UCSD-AML1 (cell line): ENCODE data around the gene AP2B1.
"Not testable (repeated sequence)": the region's sequence is repeated elsewhere in the genome, so short reads cannot be mapped to it uniquely, and the experiment has no call there.

Source experiments
- DNase-seq: peaks from one replicate; lab custom pipeline; 2025; ENCODE audit not compliant: unreplicated experiment; lab: John Stamatoyannopoulos, UW

The AP2B1 gene

GRCh38 chr17:35569405-35569804 lies 17.7 kb upstream of the AP2B1 start:
- no peak for DNase-seq

DNA sequence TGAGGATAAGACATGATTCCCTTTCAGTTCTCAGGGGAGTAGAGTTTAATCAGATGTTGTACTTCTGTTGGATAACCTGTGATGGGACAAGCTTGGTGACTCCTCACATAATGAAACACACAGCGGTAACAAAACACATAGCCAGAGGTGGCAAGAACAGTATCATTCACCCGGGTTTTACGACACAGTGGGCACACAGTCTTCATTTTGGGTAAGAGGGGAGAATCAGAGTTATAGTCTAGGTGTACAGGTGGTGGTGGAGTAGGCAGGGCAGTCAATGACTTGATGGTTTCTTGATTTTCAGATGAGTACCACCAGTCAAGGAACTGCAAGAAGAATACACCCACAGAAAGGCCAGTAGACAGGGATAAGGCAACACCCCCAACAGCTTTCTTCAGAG lies 11.4 kb upstream of the AP2B1 start:
- DNase-seq, result no peak

DNA sequence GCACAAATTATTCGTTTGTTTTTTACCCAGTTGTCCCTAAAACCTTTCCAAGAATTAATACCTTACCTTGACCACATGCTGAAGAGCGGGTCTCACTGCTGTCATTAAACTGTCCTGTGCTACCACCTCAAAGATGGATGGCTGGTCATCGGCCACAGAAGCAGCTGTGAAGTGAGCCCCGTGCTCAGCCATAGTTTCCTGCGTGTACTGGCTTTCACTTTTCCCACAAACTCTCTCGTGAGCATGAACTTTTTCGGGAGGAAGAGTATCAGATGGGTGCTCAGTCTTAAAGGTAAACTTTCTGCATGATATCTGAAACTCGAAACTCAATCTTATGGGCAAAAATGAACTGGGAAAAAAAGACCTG lies 9.3 kb upstream of the AP2B1 start:
- no peak for DNase-seq

DNA sequence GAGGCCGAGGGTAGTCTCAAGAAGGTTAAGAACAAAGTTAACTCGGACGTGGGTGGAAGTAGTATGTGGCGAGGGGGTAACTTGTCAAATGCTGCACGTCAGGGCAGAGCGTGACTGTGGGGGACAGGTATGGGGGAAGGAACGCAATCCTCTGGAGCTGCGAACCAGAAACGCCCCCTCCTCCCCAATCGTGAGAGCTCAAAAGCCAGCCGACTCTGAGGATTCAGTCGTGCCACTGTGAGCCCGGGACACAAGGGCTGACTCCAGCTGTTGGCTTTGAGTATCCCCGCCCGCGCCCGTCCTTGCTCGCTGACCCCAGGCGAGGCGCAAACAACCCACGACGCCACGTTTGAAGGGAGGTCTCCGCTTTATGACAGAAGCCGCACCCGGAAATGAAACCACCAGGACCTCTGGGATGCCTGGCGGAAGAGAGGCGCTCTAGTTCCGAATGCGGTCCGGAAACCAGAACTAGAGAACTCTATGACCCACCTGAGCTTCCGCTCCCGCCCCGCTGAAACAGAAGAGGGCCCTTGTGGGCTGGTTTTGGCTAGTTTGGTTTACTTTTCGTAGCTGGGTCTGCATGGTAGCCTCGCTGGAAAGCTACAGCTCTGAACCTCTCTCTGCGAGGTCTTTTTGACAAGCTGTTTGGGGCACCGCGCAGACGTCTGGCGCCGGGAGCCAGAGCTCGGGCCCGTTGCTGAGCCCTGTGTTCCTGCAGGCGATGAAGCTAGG lies 8.8 kb upstream of the AP2B1 start, which contains the start of gene PEX12:
Gene PEX12, minus strand, starts transcription at position 375 of the 732 bp plus-strand sequence. CDS start 550 bp downstream, outside the sequence.
- DNase-seq, result peak; percentile 90

- no peak for DNase-seq
Measured at GRCh38 chr17:35578929-35579432, 8.1 kb upstream of the AP2B1 start.

DNA sequence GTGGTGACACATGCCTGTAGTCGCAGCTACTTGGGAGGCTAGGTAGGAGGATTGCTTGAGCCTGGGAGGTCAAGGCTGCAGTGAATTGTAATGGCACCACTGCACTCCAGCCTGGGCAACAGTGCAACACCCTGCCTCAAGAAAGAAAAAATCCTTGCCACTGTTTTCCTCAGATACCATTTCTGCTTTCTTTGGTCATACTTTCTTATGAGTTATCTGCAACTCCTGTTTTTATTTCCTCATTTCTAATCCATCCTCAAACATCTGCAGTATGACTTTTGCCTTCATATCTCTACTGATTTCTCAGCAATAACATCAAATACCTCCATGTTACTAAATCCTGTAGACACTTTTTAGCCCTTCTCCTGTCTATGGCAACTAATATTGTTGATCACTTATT lies 3.1 kb upstream of the AP2B1 start:
- DNase-seq, result no peak

- DNase-seq, result no peak
Measured at GRCh38 chr17:35586569-35587073, 501 bp upstream of the AP2B1 start.

DNA sequence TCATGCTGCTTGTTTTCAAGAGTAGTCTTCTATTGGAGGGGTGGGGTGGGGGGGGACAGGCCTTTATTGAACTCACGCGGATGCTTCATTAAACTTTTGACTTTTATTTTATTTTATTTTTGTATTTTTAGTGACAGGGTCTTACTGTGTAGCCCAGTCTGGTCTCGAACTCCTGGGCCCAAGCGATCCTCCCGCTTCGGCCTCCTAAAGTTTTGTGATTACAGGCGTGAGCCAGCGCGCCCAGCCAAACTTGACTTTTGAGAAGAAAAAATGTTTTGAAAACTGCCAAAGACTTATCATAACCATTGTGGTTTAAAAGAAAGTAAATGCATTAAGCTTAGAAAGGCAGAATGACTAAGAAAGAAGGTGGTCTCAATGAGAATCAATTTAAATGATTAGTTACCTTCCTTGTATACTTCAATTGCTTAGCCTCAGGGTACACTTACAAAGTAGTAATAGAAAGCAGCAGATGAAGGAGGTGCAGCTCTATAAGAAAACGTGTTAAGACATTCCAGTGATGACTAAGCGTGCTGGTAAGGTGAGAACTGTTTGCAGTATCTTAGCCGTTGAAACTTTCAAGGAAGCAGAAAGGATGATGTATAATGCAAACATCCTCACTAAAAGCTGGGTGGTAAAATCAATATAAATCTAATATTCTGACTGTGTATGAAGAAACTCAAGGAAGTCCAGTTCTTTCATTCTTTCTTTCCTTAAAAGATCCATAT lies 1.2 kb downstream of the AP2B1 start:
- DNase-seq, result no peak

GRCh38 chr17:35596072-35596471 lies 8.9 kb downstream of the AP2B1 start:
- no peak for DNase-seq

- no peak for DNase-seq
Measured at GRCh38 chr17:35596530-35597233, 9.6 kb downstream of the AP2B1 start.

- DNase-seq, result no peak
Measured at GRCh38 chr17:35597604-35598003, 10.5 kb downstream of the AP2B1 start.

GRCh38 chr17:35603674-35604073 lies 16.6 kb downstream of the AP2B1 start:
- DNase-seq, result no peak

DNA sequence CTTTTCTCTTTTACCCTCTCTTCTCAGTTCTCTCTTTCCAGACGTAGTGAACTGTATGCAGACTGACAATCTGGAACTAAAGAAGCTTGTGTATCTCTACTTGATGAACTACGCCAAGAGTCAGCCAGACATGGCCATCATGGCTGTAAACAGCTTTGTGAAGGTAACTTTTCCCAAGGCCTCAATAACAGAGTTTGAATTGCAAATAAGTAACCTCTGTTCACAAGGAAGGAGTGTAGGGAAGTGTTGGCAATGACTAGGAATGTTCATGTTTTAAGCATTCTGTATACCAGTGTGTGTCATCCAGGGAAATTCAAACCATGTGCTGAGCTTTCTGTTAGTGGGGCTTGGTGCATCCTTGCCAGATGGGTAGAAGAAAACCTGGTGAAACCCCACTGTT lies 18.6 kb downstream of the AP2B1 start:
- no peak for DNase-seq

DNA sequence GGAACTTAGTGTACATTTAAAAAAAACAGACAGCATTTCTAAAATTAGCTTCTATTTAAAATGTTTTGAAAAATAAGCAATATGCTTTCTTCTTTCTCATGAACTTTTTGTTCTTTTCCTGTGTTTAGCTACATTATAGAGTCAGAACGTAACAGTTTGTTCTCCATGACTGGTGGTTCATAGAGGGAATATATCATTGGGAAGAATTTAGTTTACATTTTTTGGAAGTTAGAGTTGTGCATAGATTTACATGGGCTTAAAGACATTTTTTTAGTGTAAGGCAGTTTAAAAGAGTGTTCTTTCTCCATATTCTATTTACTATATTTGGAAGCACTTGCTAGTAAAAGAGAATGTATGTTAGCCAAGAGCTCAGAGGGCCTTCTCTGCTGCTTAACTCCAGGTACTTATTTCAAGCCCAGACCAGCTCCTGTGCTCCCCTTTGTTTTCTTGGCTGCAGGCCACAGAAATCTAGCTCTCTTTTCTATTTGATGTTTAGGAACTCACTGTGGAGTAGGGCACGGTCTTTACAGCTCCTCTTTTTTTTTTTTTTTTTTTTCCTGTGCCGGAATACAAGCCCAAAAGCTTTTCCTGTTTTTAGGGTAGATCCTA lies 20.2 kb downstream of the AP2B1 start:
- DNase-seq, result no peak

- no peak for DNase-seq
Measured at GRCh38 chr17:35609831-35610230, 22.7 kb downstream of the AP2B1 start.

DNA sequence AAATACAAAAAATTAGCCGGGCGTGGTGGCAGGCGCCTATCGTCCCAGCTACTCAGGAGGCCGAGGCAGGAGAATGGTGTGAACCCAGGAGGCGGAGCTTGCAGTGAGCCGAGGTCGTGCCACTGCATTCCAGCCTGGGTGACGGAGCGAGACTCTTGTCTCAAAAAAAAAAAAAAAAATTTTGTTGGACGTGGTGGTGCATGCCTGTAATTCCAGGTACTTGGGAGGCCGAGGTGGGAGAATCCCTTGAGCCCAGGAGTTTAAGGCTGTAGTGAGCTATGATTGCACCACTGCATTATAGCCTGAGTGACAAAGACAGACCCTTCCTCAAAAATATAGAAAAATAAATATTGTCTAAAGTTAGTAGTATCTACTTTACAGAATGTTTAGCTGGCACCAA lies 23.6 kb downstream of the AP2B1 start:
- DNase-seq, result not testable (repeated sequence)

DNA sequence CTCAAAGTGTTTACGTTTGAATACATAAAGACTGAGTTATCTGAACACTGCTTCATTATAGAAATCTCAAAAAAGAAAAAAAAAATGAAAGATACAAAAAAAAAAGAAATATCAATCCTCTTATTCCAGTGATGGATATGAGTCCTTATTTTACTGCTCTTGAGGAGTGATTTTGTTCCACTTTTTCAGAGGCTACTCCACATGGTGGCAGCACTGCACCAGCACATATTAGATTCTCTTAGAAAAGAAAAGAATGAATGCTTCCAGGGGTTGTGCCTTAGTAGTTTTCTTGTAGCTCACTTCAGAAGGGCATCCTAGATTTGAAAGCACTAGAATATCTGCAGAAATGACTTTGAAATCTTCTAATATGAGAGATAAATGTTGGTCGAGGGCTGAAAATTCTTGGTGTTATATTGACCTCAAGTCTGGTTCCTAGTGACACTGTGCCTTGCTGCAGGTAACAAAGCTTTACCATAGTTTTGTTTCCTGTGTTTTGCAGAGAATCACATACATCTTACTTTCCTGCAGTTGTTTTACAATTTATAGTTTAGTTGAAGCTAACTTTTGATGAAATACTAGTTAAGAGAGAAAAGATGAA lies 25.9 kb downstream of the AP2B1 start:
- peak; percentile 17 for DNase-seq

DNA sequence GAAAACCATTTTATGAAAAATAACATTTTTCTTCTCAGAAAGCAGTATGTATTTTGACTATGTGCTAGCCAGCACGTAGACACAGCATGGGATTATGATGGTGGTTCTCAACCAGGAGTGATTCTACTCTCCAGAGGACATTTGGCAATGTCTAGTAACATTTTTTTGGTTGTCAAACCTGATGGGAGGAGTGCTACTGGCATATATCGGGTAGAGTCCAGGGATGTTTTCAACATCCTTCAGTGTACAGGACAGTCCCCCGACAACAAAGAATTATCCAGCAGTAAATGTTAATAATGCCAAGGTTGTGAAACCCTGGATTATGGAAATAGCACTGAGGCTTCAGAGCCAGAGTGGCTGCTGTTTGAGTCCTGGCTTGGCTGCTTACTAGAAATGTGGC lies 27.7 kb downstream of the AP2B1 start:
- DNase-seq, result no peak

- no peak for DNase-seq
Measured at GRCh38 chr17:35616536-35616935, 29.4 kb downstream of the AP2B1 start.

GRCh38 chr17:35617505-35617904 lies 30.4 kb downstream of the AP2B1 start:
- DNase-seq, result no peak

DNA sequence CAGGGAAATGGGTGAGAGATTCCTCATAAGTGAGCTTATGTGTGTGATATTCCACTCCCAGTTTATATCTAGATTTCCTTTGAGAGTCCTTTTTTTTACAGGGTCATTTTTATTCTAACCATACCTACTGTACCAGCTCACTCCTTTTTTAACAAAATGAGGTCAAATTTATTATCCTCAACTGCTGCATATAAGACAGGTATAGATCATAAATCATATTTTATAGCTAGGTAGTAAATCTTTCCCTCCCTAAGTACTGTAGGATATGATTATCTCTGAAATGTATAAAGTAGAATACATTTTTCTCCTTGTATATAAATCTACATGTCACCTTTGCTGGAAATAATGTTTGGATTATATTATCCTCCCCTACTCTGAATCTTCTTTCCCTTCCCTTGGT lies 31.5 kb downstream of the AP2B1 start:
- DNase-seq, result no peak
